Duodenal mucosa (tissue), 2 donors: Measurements from ENCODE around the gene TMEM205.
"Not testable (repeated sequence)": the region's sequence is repeated elsewhere in the genome, so short reads cannot be mapped to it uniquely, and the experiment has no call there.

Experiments
- H3K27ac ChIP-seq: one replicate; pipeline ENCODE4 v1.7.0; 2013; ENCODE audit warnings: low read depth, low read length
- H3K27me3 ChIP-seq, 2 donors: one replicate each; pipeline ENCODE4 v1.7.0; 2013; ENCODE audit warnings: low read length in 2 of 2, control low read depth in 1 of 2; ENCODE audit not compliant: insufficient read depth in 2 of 2, control insufficient read depth in 1 of 2
- H3K36me3 ChIP-seq, 2 donors: one replicate each; pipeline ENCODE4 v1.7.0; 2013; ENCODE audit warnings: low read length in 2 of 2, control low read depth in 1 of 2; ENCODE audit not compliant: insufficient read depth in 2 of 2, control insufficient read depth in 1 of 2
- H3K4me1 ChIP-seq, 2 donors: one replicate each; pipeline ENCODE4 v1.7.0; 2013; ENCODE audit warnings: low read length in 2 of 2, control low read depth in 1 of 2; ENCODE audit not compliant: insufficient read depth in 2 of 2, control insufficient read depth in 1 of 2
- H3K4me3 ChIP-seq, 2 donors: one replicate each; pipeline ENCODE4 v1.7.0; 2013; ENCODE audit warnings: low read length in 2 of 2, low read depth in 1 of 2
- H3K9ac ChIP-seq, 2 donors: one replicate each; pipeline ENCODE4 v1.7.0; 2013; ENCODE audit warnings: low read length in 2 of 2, low read depth in 1 of 2
- H3K9me3 ChIP-seq, 2 donors: one replicate each; pipeline ENCODE4 v1.7.0; 2013; ENCODE audit warnings: low read length in 2 of 2, control low read depth in 1 of 2; ENCODE audit not compliant: control insufficient read depth in 1 of 2

TMEM205 gene

DNA sequence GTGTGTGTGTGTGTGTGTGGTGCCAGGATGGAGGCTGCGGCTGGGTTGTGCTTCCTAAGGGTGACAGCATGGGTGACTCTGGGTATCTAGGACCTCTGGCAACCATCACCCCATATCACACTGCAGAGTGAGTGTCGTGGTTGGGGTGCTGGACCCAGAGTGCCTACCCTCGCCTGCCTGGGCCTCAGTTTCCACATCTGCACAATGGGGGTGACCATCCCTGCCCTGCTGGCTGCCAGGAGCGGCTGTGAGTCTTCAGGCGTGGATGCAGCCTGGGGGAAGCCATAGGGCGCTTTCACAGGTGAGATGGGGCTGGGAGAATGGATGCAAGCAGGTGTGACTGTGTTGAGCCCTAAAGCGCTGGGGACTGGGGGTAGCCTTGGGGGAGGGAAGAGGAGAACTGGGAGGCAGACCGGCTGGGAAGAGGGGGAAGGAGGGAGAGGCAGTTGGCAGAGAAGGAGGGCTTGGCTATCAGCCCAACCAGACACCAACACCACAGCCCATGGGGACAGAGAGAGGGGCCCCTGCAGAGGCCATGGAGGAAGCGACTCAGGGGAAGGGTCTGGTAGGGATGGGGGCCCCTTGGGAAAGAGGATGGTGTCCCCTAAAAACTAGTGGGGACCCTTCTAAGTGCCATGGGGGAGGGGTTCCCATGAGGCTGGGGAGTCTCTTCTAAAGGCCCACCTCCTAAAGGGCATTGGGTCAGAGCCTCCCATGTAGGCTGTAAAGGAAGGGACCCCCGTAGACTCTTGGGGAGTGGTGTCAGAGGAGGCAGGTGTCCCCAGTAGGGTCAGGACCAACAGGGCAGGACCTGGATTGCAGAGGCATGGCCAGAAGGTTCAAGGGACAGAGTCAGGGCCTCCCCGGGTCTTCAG is 10.8 kb upstream of the TMEM205 start:
- Histone ChIP-seq H3K36me3 (no peaks in the 10 kb centered on the region), H3K27me3 (peaks cover 0 to 6% of the 10 kb centered on the region in 2 donors), H3K4me1 (peaks cover 17 to 20% of the 10 kb centered on the region in 2 donors), H3K9me3 (no peaks in the 10 kb centered on the region), H3K9ac (no peak overlapping the region), H3K4me3 (no peak overlapping the region), H3K27ac (no peak overlapping the region)

GRCh38 chr19:11356074-11356397 is 10.0 kb upstream of the TMEM205 start:
- Histone ChIP-seq H3K4me3 (peak overlapping the region; percentile 57 to 66), H3K4me1 (peaks cover 8 to 11% of the 10 kb centered on the region in 2 donors), H3K36me3 (no peaks in the 10 kb centered on the region), H3K27ac (no peak overlapping the region), H3K27me3 (peaks cover 0 to 6% of the 10 kb centered on the region in 2 donors), H3K9ac (no peak overlapping the region), H3K9me3 (no peaks in the 10 kb centered on the region)

DNA sequence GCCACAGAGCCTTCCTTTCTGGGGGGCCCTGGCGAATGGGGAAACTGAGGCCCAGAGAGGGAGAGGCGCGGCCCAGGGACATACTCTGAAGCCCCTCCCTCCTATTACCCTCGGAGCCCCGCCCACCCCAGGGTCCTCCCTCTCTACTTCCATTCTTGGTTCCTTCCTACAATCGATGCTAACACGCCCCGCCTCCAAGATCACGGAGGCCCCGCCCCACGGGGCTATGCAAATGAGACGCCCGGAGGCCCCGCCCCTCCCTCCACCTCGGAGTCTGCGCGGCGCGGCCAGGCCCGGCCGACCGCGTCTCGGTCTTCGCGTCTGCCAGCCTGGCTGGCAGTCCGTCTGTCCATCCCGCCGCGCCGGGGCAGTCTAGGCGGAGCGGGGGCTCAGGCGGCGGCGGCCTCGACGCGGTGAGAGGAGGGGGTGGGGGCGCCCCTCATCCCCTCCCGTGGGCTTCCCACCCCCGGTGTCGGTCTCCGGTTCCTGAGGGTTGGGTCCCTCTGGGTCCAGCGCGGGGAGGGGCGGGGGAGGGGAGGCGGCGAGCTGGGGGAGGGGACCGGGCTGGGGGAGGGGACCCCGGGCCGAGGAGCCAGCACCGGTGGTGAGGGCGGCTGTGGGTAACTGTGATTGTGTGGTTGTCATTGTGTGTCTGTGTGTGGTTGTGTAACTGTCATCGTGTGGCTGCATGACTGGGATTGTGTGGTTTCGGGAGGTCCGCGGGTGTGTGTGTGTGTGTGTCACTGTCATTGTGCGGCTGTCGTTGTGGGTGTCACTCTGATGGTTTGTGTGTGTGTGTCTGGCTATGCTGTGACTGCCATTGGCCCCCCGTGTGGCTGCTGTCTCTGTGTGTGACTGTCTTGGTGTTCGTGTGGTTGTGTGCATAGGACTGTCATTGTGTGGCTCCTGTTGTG is 9.3 kb upstream of the TMEM205 start, which contains the start of gene PLPPR2:
PLPPR2 (plus strand) TSS at position 273 of the 914 bp plus-strand sequence. CDS start 2,242 bp downstream, outside the sequence.
- Histone ChIP-seq H3K4me3 (peak within 1 kb of the TSS; percentile 57 to 66), H3K36me3 (no peaks in the 10 kb centered on the region), H3K9me3 (no peaks in the 10 kb centered on the region), H3K9ac (peak within 1 kb of the TSS in 1 of 2 donors; percentile 30), H3K27me3 (peaks cover 0 to 6% of the 10 kb centered on the region in 2 donors), H3K4me1 (peaks cover 7 to 9% of the 10 kb centered on the region in 2 donors), H3K27ac (no peak within 1 kb of the TSS)

DNA sequence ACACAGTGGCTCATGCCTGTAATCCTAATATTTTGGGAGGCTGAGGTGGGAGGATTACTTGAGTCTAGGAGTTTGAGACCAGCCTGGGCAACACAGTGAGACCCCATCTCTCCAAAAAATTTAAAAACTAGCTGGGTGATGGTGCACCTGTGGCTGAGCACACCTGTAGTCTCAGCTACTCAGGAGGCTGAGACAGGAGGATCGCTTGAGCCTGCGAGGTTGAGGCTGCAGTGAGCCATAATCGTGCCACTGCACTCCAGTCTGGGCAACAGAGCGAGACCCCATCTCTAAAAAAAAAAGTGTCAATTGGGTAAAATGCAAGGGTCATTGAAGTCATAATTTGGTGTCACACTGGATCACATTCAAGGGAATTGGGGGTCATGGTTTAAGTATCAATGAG is 8.0 kb upstream of the TMEM205 start:
- H3K27ac ChIP-seq, H3K4me3 ChIP-seq, H3K9ac ChIP-seq, H3K9me3 ChIP-seq, H3K36me3 ChIP-seq, H3K4me1 ChIP-seq, H3K27me3 ChIP-seq: not testable (repeated sequence)

DNA sequence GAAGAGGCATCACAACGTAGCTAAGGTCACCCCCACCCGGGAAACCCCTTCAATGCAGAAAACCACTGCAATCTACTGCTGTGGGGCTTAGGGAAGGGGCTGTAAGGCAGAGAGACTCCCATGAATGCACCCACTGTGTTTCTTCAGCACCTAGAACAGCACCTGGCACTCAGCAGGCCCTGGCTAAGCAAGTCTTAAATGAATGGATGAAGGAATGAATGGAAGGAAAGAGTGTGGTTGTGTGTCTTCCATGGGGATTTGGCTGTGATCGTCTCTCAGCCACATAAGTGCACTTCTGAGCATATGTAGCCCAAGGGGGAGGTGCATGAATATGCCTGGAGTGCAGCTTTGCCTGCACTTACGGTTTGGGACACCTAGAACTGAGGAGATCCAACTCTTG is 3.1 kb upstream of the TMEM205 start:
- Histone ChIP-seq H3K9ac (no peak overlapping the region), H3K4me1 (peaks cover 16 to 23% of the 10 kb centered on the region in 2 donors), H3K36me3 (no peaks in the 10 kb centered on the region), H3K27ac (no peak overlapping the region), H3K27me3 (no peaks in the 10 kb centered on the region), H3K4me3 (no peak overlapping the region), H3K9me3 (peaks cover 0 to 5% of the 10 kb centered on the region in 2 donors)

DNA sequence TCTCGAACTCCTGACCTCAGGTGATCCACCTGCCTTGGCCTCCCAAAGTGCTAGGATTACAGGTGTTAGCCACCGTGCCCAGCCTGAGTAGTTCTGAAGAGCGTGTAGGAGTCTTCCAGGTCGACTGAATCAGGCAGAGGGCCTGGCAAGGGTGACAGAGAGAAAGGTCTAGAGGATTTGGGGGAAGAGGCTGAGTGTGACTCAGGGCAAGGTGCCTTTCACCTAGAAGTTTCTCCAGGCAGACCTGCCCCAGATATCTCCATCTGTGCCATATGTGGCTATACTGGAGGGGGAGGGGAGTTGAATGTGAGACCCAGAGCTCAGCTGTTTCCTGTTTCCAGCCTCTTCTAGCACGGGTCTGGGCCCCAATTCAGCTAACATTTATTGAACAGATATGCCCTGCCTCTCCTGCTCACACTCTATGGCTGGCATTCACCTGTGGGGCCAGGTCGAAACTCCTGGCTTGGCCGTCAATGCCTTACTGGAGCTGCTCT is 1.5 kb upstream of the TMEM205 start:
- Histone ChIP-seq H3K9ac (no peak overlapping the region), H3K4me3 (no peak overlapping the region), H3K27ac (no peak overlapping the region), H3K9me3 (peaks cover 0 to 5% of the 10 kb centered on the region in 2 donors), H3K27me3 (no peaks in the 10 kb centered on the region), H3K4me1 (peaks cover 18 to 30% of the 10 kb centered on the region in 2 donors), H3K36me3 (no peaks in the 10 kb centered on the region)

- peak overlapping the region; percentile 22 for H3K27ac ChIP-seq
- peak overlapping the region; percentile 72 to 94 for H3K9ac ChIP-seq
- peaks cover 0 to 5% of the 10 kb centered on the region in 2 donors for H3K36me3 ChIP-seq
- peaks cover 18 to 30% of the 10 kb centered on the region in 2 donors for H3K4me1 ChIP-seq
- peak overlapping the region; percentile 93 to 95 for H3K4me3 ChIP-seq
- H3K9me3 ChIP-seq = peaks cover 0 to 5% of the 10 kb centered on the region in 2 donors
- no peaks in the 10 kb centered on the region for H3K27me3 ChIP-seq
Observed at GRCh38 chr19:11345122-11345803, 805 bp downstream of the TMEM205 start.

DNA sequence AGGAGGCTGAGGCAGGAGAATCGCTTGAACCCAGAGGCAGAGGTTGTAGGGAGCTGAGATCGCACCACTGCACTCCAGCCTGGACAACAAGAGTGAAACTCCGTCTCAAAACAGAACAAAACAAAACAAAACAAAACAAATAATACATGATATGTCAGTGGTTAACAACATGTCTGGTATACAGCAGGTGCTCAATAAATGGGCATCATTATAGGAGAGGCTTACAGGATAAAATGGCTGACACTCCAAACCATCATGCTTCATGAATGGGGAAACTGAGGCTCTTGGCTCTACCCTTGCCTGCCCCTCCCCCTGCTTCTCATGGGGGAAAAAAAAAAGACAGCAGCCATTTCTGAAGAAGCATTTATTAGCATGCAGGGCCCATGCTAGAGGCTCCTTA is 3.6 kb downstream of the TMEM205 start:
- no peak overlapping the region for H3K27ac ChIP-seq
- peaks cover 28 to 51% of the 10 kb centered on the region in 2 donors for H3K4me1 ChIP-seq
- peaks cover 0 to 5% of the 10 kb centered on the region in 2 donors for H3K36me3 ChIP-seq
- no peak overlapping the region for H3K4me3 ChIP-seq
- H3K9me3 ChIP-seq = no peaks in the 10 kb centered on the region
- H3K27me3 ChIP-seq = no peaks in the 10 kb centered on the region
- H3K9ac ChIP-seq = no peak overlapping the region

GRCh38 chr19:11340099-11340467 is 6.0 kb downstream of the TMEM205 start:
- H3K4me1 ChIP-seq = peaks cover 16 to 38% of the 10 kb centered on the region in 2 donors
- H3K9me3 ChIP-seq, H3K27me3 ChIP-seq: not testable (repeated sequence)
- H3K9ac ChIP-seq = peak overlapping the region in 1 of 2 donors; percentile 74
- peak overlapping the region; percentile 30 for H3K27ac ChIP-seq
- peak overlapping the region; percentile 79 for H3K4me3 ChIP-seq
- H3K36me3 ChIP-seq = peaks cover 8 to 23% of the 10 kb centered on the region in 2 donors
